HepG2 (cell line): ENCODE data around the gene PGRMC2.

ENCODE experiments used
- ARID3A ChIP-seq: IDR thresholded peaks from 2 replicates; pipeline ENCODE4 v1.6.1; 2012; ENCODE audit warnings: low read depth, low read length, improper control_type of control experiment
- EZH2 ChIP-seq: conservative IDR thresholded peaks from 2 replicates; pipeline ENCODE4 v1.6.1; 2012; ENCODE audit warnings: mild to moderate bottlenecking, low read depth, low read length, moderate library complexity
- GTF2F1 ChIP-seq: fragments of 150-350 bp; IDR thresholded peaks from 2 replicates; pipeline ENCODE4 v1.6.1; 2014; ENCODE audit warnings: low read length
- KDM5B ChIP-seq: sonication (generic); formaldehyde crosslinking; IDR thresholded peaks from 2 replicates; pipeline ENCODE4 v1.4.0; 2020; ENCODE audit warnings: missing genetic modification reagents, mild to moderate bottlenecking, borderline replicate concordance
- MBNL3 ChIP-seq: fragments of 250-450 bp; sonication (Bioruptor Pico); conservative IDR thresholded peaks from 2 replicates; pipeline ENCODE4 v1.8.0; 2022; ENCODE audit warnings: mild to moderate bottlenecking, inconsistent platforms
- MYC ChIP-seq: sonication (generic); formaldehyde crosslinking; IDR thresholded peaks from 2 replicates; pipeline ENCODE4 v1.9.0; 2021; ENCODE audit warnings: missing genetic modification reagents, borderline replicate concordance
- POLR2AphosphoS2 ChIP-seq: IDR thresholded peaks from 2 replicates; pipeline ENCODE4 v1.6.1; 2011; ENCODE audit warnings: low read depth, low read length, improper control_type of control experiment
- PRPF4 ChIP-seq: fragments of 200-400 bp; formaldehyde crosslinking; IDR thresholded peaks from 2 replicates; pipeline ENCODE4 v1.6.1; 2016; ENCODE audit warnings: low read length, low read depth; ENCODE audit not compliant: poor library complexity, severe bottlenecking
- RBFOX2 ChIP-seq: fragments of 200-400 bp; formaldehyde crosslinking; IDR thresholded peaks from 2 replicates; pipeline ENCODE4 v1.6.1; 2017; ENCODE audit warnings: low read depth, mild to moderate bottlenecking, low read length
- ZBTB4 ChIP-seq: sonication (generic); formaldehyde crosslinking; IDR thresholded peaks from 2 replicates; pipeline ENCODE4 v1.4.0; 2020; ENCODE audit warnings: missing genetic modification reagents, mild to moderate bottlenecking, borderline replicate concordance
- ZFX ChIP-seq: sonication (generic); formaldehyde crosslinking; IDR thresholded peaks from 2 replicates; pipeline ENCODE4 v1.4.0; 2020; ENCODE audit warnings: mild to moderate bottlenecking, low read depth, missing genetic modification reagents, moderate library complexity
- ZNF34 ChIP-seq: sonication (generic); formaldehyde crosslinking; IDR thresholded peaks from 2 replicates; pipeline ENCODE4 v1.4.0; 2020; ENCODE audit warnings: mild to moderate bottlenecking, missing genetic modification reagents, borderline replicate concordance

- TF ChIP-seq KDM5B (no peak), RBFOX2 (no peak), GTF2F1 (no peak), ZNF34 (CRISPR knock-in tag) (no peak), EZH2 (no peak), POLR2AphosphoS2 (no peak), MYC (CRISPR knock-in tag) (no peak), MBNL3 (CRISPR knock-in tag) (no peak), PRPF4 (no peak), ZBTB4 (CRISPR knock-in tag) (no peak), ZFX (CRISPR knock-in tag) (no peak), ARID3A (no peak)
Observed at GRCh38 chr4:128289523-128290158, 2.0 kb upstream of the PGRMC2 start.
